Cerebellar nuclear complex (tissue), 1 donor: ENCODE results near the gene EFNA3.

Source experiments
- DNase-seq, 2 experiments: peaks; one replicate each; lab custom pipeline; 2025; lab: John Stamatoyannopoulos, UW

The EFNA3 gene

DNA sequence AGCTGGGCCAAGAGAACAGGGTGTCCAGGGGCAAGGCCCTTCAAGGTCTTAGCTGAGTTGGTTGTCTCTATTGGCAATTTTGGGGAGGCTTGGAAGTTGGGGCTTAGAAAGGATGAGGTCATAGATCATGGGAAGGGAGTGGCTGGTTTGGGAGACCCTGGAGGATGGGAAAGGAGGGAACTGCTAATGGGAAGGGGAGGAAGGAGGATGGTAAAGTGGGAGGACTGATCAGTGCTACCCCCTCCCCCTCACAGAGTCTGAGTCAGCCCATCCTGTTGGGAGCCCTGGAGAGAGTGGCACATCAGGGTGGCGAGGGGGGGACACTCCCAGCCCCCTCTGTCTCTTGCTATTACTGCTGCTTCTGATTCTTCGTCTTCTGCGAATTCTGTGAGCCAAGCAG lies 10.0 kb upstream of the EFNA3 start:
- no peak for DNase-seq

DNA sequence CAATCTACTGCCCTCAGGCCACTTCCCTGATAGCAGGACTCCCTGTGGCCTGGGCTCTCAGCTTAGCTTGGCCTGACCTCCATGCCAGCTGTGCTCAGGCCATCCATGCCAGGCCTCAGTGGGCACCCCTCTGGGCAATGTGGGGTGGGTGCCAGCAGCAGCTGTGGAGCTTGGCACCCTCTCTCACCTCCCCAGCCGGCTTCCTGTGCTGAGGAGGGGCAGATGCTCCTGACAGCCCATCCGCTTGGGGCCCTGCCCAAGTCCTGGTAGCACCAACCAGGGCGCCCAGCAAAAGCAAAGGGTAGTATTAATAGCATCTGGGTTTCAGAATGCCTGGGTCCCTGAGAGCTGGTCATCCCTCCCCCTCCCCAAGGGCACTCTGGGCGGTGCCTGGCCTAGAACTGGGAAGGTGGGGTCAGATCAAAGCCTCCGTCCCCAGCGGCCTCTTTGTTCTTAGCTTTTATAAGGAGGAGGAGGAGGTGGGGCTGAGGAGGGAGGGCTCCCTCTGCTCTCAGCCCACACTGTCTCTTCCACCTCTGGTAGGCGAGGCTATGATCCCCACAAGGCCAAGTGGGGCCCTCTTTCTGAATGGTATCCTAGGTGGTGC lies 9.0 kb upstream of the EFNA3 start:
- no peak for DNase-seq

DNA sequence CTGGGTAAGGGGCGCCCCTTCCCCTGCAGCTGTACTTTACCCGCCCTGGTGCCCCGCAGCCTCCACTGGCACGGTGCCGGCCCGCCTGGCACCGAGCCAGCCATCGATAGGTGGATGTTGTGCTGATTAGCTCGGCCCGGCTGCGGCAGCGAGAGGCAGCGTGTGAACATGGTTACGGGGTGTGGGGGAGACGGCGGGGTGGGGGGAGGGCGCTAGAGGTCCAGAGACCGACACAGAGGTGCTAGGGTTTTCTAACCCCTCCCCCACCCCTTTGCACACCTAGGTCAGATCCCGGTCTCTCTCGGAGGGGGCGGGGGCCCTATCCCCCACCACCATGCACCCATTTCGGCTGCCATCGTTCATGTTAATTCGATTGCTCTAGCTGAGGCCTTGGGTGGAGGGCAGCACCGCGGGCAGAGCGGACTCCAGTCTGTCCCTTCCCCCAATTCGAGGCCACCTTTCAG lies 8.4 kb upstream of the EFNA3 start:
- DNase-seq = no peak

DNA sequence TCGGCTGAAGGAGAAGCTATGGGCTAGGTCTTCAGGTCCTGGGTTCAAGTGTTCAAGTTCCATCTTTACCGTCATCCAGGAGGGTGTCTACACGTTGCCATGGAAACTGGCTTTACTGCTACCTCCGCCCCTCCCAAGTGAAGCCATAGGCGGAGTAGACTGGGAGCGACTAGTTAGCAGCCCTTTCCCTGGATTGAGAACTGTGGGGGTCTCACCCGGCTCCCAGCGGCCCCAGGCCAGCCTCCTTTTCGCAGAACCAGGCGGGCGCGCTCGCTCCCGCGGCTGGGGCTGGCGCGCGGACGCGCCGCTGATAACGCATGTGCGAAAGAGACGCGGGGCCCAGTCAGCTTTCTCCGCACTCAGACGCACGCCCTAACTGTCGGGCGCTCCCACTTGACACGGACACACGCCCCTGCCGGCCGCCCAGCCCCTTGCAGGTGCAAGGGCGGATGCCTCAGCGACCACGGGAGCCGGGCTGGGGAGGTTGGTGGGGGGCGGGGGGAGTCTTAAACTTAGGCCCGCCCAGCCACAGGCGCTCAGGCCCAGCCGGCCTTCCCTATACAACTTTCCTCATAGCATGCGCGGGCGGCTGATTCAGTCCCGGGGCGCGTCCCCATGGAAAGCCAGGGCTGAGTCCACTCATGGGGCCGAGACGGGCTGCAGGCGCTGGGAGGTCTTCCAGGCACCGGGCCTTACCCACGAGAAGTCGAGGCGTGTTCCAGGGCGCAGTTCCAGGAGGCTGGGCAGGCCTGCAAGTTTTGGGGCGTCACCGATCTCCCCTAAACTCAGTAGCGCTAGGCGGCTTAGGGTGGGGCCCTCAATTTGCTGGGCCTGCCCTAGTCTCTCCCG lies 7.7 kb upstream of the EFNA3 start:
- DNase-seq = peak in 1 of 2 experiments; percentile 25

DNA sequence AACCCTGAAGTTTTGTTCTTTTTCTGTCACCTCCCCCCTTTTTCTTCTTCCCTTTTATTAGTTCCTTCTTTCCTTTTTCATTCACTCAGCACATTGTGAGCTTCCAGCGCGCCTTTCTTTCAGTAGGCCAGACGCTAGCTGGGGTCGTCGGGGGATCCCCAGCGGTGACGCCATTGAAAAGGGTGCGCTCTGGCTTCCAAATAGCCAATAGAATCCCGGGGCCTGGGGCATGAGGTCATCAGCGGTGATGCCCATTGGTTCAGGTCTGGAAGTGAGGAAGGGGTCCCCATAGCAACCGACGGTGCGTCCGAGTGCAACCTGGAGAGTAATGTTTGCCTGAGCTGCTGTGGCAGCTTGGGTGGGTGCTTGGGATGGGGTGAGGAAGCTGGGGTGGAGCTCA lies 6.9 kb upstream of the EFNA3 start:
- DNase-seq = no peak

DNA sequence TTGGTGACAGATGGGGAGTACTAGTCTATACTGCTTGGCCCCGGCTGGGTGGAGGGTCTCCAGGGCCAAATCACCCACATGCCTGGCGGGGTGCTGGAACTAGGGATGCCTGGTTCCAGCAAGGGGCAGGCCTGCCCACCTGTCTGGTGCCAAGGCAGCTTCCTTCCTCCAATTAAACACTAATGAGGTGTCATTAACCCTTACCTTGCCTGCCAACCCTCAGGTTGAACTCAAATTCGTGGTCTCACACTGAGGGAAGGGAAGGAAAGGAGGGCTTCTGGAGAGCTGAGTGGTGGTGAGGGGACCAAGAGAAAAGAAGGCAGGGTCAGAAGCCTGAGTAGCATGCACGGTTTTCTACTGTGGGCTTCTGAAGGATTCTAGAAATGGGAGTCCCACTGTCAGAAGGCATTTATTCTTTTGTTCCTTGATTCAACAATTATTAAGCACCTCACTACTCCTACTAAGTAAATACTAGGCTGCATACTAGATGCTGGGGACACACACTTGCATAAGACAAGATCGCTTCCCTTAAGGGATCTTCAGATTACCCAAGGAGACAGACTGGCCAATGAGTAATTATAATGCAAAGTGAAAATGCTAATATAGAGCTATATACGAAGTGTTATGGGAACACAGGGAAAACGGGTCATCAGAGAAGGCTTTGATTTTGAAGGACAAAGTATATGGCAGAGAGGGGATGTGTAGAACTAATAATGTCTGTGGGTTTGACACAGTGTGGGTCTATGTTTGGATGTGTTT lies 5.9 kb upstream of the EFNA3 start:
- DNase-seq = no peak

DNA sequence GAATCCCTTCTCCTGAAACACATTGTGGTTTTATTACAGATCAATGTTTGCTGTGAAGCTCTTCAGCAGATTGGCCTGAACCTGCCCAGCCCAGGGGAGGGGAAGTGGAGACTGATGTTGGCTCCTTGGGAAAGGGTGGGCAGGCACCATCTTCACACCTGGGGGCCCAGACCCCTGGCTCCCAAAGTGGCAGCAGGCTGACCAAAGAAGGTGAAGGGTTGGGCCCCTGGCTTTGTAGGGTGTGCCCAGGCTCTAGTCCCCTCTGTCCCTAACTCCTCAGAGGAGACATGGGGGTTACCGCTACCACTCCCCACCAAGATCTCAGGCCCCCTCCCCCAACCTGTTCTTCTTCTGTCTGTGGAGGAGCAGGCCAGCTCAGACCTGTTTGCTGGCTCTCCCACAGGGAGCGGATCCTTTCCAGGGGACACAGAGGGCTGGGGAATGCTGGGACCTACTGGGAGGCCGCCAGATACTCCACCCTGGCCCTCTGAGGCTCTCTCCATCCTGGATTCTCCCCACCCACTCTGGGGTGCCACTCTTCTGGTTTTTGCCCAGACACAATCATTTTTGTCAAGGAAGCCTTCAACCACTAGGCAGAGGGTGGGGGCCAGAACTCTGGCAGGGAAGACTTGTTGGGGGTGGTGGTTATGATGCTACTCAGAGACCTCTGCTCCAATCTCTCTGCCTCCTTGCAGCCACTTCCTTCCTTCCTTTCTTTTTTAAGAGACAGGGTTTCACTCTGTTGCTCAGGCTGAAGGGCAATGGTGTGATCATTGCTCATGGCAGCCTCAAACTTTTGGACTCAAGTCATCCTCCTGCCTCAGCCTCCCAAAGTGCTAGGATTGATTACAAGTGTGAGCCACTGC lies 5.0 kb upstream of the EFNA3 start:
- no peak for DNase-seq

DNA sequence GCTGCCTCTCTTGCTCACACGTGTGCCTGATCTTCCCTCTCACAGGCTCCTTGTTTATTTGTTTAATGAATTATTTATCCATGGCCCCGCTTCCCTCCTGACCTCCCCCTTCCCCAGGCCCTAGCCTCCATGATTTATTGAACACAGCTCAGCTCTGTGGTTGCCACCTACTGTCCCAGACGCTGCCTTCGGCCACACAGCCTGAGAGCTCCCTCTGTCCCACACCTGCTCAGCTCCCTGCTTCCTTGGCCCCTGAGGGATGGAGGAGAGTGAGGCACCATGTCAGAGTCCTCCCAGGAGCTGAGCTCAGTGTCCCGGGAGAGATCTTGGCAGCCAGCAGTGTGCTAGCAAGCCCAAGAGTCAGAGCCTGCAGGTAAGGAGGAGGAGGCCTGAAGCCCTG lies 3.1 kb upstream of the EFNA3 start:
- DNase-seq = no peak

DNA sequence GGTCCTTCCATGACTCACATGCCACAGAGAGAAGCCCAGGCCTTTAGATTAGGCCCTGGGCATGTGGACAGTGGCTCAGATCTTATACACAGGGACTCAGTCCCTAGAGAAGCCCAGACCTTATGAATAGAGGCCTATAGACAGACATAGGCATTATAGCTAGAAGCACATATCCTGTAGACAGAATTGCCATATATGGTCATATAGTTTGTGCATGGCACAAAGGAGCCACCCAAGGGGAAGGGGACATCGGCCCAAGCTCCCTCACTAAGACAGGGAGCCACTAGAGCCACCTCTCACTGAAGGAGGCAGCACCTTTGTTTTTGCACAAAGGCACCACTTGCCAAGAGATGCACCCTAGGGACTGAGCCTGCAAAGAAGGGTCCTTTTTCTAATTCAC lies 2.3 kb upstream of the EFNA3 start:
- DNase-seq = no peak

DNA sequence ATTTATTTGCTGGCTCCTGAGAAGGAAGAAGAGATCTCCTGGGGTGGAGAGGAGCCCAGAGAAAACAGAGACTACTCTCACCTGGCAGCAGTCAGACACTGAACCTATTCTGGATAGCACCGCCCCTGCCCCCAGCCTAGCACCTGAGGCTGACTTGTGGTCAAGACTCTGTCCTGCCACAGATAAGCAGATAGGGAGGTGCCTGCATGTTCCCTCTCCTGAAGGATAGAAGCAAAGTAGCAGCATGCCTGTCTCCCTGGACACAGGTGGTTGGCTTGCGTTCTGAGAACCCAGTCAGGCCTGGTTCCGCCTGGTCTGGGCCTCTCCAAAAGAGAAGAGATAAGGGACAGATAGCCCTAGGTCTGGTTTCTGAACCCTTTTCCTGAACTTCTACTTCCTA lies 1.3 kb upstream of the EFNA3 start:
- no peak for DNase-seq

DNA sequence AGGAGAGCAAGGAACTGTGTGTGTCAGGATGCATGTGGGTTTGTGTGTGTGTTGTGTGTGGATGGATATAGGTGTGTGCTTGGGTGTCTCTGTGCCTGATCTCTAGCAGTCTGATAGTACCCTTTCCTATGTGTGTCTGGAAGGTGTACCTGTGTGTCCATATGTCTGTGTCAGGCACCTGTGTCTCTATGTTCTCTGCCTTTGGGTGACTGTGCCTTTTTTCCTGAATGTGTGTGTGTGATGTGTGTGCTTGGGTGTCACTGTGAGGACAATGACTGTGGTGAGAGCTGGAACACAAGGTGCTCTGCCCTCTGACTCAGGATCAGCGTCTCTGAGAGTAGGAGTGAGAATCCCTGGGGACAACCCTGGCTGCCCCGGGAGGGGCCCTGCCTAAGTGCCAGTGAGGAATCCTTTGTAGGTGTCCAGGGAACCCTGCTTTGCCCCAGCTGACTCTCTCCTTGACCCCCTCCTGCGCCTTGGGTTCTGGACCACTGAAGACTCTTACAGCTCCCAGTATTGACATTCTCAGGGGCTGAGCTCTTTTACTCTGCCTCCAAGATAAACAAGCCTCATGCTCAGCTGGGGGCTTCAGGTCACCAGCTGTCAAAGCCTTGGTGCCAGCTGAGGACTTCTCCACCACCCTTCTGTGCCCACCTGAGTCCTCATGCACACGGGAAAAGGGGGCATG lies 735 bp upstream of the EFNA3 start:
- DNase-seq = no peak

DNA sequence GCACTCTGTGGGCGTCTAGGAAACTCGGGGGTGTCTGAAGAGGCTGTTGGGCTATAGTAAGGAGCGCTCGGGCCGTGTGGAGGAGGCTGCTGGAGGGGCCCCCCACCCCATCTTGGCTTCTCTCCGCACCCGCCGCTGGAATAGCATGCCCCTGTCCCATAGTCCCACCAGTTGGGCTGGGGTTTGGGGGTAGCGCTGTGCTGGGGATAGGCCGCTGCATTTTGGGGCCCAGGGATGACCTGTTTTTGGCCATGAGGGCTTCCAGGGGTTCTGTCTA lies 511 bp downstream of the EFNA3 start:
- DNase-seq = no peak

DNA sequence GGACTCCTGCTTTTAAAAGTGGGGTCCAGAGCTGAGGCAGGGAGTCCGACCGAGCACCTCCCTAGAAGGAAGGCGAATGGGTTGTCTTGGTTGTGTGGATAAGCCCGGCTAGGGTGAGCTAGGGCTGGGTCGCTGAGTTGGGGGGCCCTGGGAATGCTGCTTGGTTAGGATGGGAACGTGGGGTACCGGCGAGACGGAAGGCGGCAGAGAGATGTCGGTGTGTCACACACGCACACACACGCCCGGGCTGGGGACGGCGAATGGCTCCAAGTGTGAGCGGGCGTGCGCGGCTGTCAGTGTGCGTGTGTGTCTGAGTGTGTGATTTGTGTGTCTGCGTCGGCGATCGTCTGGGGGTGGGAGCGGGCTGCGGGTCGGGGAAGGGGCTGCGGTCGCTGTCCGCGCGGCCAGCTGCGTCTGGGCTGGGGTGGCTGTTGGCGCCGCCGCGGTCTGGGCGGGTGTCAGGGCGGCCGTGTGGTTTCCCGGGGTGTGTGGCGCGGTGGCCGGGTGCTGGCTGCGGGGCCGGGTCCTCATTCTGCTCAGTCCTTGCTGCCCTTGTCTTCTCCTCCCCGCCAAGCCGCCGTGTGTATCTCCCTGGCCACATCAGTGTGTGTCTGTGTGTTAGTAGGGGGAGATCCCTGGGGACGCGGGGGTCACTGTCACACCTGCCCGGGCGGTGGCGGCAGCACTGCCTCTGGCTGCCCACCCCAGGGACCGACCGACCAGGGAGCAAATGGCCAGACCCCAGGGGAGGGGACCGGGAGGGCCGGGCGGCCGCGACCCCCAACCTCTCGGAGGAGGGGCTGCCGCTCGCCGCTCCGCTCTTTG lies 1.1 kb downstream of the EFNA3 start:
- no peak for DNase-seq

DNA sequence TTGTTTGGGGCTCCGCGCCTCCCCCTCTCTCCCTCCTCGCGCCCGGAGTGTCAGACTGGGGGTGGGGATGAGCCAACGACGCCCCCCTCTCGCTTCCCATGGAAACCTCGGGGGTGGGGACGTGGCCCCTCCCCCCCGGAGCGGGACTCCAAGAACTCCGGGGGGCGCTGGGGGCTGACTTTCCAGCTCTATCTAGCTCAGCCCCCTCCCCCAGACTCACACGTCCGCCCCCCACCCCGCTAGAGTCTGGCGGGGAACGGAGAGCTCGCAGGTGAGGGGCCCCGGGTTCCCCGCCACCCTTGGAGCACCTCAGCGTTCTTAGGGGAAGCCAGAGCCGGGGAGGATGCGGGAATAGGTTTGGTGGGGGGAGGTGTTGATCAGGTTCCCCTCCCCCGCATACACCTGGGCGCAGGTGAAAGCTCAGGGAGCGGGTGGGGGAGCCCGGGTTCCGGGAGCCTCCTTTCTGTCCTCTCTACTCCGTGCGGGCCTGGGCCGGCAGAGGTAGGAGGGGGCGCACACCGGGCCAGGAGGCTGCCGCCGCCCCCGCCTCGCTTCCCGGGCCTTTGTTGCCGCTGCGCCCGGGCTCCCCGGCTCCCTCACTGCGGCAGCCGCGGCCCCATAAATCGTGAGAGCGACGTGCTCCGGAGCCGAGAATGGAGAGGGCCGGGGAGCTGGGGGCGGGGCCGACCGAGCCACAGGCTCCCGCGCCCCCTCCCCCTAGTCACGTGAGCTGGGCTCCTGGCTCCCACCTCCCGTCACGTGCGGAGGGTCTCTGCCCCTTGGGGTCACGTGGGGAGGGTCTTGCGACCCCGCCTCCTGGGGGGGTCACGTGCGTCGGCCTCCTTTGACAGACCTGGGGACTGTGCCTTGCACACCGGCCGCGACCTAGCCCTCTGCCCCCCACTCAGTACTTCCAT lies 1.9 kb downstream of the EFNA3 start:
- no peak for DNase-seq

DNA sequence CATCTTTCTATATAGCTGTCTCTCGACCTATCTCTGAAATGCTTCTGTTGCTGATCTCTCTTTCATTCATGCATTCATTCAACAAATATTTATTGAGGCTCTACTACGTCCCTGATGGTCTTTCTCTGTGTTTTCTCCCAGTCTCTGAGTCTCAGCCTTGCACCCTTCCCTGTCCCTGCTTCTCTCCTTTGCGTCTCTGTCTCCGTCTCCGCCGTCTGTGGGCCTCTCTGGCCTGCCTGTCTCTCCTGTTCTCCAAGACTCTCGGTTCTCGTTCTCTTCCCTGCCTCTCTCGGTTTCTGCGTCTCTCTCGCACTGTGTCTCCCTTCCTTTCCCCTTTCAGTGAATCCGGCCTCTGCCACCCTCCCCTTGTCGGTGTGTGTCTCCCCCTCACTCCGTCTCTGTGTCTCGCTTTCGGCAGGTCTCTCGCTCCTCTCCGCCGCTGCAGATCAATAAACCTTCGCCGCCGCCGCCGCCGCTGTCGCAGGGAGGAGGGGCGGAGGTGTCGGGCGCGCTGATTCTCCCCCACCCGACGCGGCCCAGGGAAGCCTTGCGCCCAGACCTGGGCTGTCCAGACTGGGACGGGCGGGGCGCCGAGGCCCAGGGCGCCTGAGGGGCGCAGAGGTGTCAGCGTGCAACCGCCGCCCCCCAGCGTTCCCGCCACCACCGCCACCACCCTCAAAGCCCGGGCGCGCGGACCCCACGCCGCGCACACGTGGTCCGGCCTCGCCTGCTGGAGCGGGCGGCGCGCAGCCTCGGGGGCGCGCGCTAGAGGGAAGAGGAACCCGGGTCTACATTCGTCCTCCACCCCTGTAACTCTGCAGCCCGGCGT lies 3.0 kb downstream of the EFNA3 start:
- DNase-seq = no peak

DNA sequence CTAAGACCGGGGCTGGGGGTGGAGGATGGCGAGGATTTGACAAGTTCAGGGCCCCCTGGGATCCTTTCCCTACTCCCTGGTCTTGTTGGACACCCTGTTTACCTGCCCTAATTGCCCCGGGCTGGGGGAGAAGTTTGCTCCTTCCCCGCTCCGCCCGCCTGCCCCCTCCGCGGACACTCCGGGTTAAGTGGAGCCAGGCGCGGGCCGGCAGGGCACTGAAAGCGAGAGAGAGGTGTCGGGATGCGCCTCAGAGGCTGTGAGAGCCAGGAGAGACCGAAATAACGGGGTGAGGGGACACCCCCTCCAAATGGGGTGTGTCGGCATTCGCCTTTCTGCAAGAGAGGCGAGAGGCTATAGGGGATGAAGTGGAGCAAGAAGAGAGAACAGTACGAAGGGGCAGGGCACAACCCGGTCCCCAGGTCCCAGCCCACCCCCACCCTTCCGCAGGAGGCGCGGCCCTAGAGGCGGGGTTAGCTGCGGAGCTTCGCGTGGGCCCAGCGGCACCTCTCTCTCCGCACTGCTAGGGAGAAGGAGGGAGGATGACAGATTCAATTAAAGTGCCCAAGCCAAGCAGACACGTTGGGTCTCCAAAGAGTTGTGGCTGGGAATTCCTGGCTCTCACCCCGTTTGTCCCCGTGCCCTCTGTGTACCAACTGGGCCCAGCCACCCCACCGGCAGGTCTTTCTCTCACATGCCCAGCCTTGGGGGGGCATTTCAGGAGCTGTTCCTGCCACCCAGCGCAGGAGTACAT lies 3.8 kb downstream of the EFNA3 start:
- no peak for DNase-seq

DNA sequence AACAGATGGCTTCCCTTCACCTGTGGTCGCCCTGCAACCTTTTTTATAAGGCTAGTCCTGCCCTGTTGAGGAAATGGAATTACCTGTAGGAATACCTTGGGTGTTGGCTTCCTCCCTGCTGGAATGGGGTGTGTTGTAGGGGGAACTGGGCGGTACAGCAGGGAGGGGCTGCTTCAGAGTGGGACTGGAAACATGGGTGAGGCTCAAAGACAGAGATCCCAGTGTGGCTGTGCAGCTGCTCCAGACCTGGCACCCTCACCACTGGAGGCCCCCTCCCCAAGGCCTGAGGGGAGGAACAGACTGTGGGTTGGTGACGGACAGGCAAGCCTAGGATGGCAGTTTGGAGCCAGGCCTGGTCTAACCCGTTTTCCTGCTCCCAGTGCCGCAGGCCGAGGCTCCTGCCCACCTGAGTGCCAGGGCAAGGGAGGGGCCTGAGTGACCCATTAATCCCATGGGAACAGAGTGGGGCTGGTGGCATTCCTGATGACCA lies 4.5 kb downstream of the EFNA3 start:
- DNase-seq = no peak
